ENCODE results near the gene TPCN2.

Gene TPCN2

GRCh38 chr11:69017951-69018350 lies 30.8 kb upstream of the TPCN2 start:
- Histone ChIP-seq H3K27ac (peak overlapping the region; percentile 76 to 81), H3K36me3 (no peaks in the 10 kb centered on the region), H3K27me3 (no peaks in the 10 kb centered on the region), H3K9me3 (no peaks in the 10 kb centered on the region), H3K4me1 (peaks cover 6 to 59% (median 35%) of the 10 kb centered on the region in 4 donors), H3K4me3 (no peak overlapping the region)
- TF ChIP-seq CTCF (IDR thresholded peaks at IDR 0.05) = no peak
- intact Hi-C loops (cut with DNase I; ENCODE audit: low total_unique reads) = no loop called here
- no peak for DNase-seq

- peak overlapping the region; percentile 76 to 81 for H3K27ac ChIP-seq
- intact Hi-C loops (cut with DNase I; ENCODE audit: low total_unique reads) = no loop called here
- no peaks in the 10 kb centered on the region for H3K9me3 ChIP-seq
- H3K4me1 ChIP-seq = peaks cover 3 to 51% (median 30%) of the 10 kb centered on the region in 4 donors
- TF ChIP-seq CTCF (IDR thresholded peaks at IDR 0.05) = peak in 1 of 2 experiments; percentile 18
- peak; percentile 62 to 90 for DNase-seq
- no peak overlapping the region for H3K4me3 ChIP-seq
- no peaks in the 10 kb centered on the region for H3K27me3 ChIP-seq
- no peaks in the 10 kb centered on the region for H3K36me3 ChIP-seq
Observed at GRCh38 chr11:69018924-69019323, 29.8 kb upstream of the TPCN2 start.

GRCh38 chr11:69022260-69022659 lies 26.5 kb upstream of the TPCN2 start:
- TF ChIP-seq CTCF (IDR thresholded peaks at IDR 0.05) = no peak
- Histone ChIP-seq H3K9me3 (no peaks in the 10 kb centered on the region), H3K36me3 (no peaks in the 10 kb centered on the region), H3K4me3 (no peak overlapping the region), H3K27me3 (no peaks in the 10 kb centered on the region), H3K27ac (peak overlapping the region; percentile 40 to 59), H3K4me1 (peaks cover 0 to 37% (median 20%) of the 10 kb centered on the region in 4 donors)
- intact Hi-C loops (cut with DNase I; ENCODE audit: low total_unique reads) = no loop called here
- peak in 1 of 2 donors; percentile 86 for DNase-seq

- Histone ChIP-seq H3K9me3 (no peaks in the 10 kb centered on the region), H3K36me3 (no peaks in the 10 kb centered on the region), H3K27ac (no peak overlapping the region), H3K4me3 (no peak overlapping the region), H3K27me3 (no peaks in the 10 kb centered on the region), H3K4me1 (peaks cover 0 to 18% (median 7%) of the 10 kb centered on the region in 4 donors)
- TF ChIP-seq CTCF (IDR thresholded peaks at IDR 0.05) = no peak
- intact Hi-C loops (cut with DNase I; ENCODE audit: low total_unique reads) = no loop called here
- no peak for DNase-seq
Observed at GRCh38 chr11:69024509-69024908, 24.2 kb upstream of the TPCN2 start.

GRCh38 chr11:69027704-69028372 lies 20.9 kb upstream of the TPCN2 start:
- TF ChIP-seq CTCF (IDR thresholded peaks at IDR 0.05) = no peak

More at GRCh38 chr11:69027704-69028372, 20.9 kb upstream of the TPCN2 start:
- H3K4me3 ChIP-seq = no peak overlapping the region
- H3K4me1 ChIP-seq = peaks cover 0 to under 1% (median 0%) of the 10 kb centered on the region in 4 donors
- no peaks in the 10 kb centered on the region for H3K27me3 ChIP-seq
- H3K9me3 ChIP-seq = no peaks in the 10 kb centered on the region
- no peak for DNase-seq
- H3K36me3 ChIP-seq = no peaks in the 10 kb centered on the region
- no peak overlapping the region for H3K27ac ChIP-seq
- intact Hi-C loops (cut with DNase I; ENCODE audit: low total_unique reads) = no loop called here

Measured in tibial artery (tissue), 4 donors.